GM12874 (cell line): ENCODE results near the gene HARBI1.

Experiments
- CTCF ChIP-seq: IDR thresholded peaks from 2 replicates; pipeline ENCODE4 v1.5.1; 2011; ENCODE audit warnings: low read depth, mild to moderate bottlenecking, control low read depth, low read length, moderate library complexity; ENCODE audit not compliant: insufficient read depth

The HARBI1 gene

GRCh38 chr11:46604796-46605195 lies 12.2 kb downstream of the HARBI1 start:
- no peak for TF ChIP-seq CTCF

- TF ChIP-seq CTCF, result no peak
Measured at GRCh38 chr11:46603704-46604308, 13.2 kb downstream of the HARBI1 start.

- TF ChIP-seq CTCF, result no peak
Measured at GRCh38 chr11:46601129-46601528, 15.9 kb downstream of the HARBI1 start.

- no peak for TF ChIP-seq CTCF
Measured at GRCh38 chr11:46600194-46600960, 16.6 kb downstream of the HARBI1 start.

GRCh38 chr11:46599340-46600193 lies 17.5 kb downstream of the HARBI1 start:
- TF ChIP-seq CTCF, result no peak

- no peak for TF ChIP-seq CTCF
Measured at GRCh38 chr11:46597609-46598219, 19.3 kb downstream of the HARBI1 start.

GRCh38 chr11:46597155-46597554 lies 19.9 kb downstream of the HARBI1 start:
- TF ChIP-seq CTCF, result no peak
